Skeletal muscle satellite cell (primary cell): Measurements from ENCODE around the gene ARMC9.
"Not testable (repeated sequence)": the region's sequence is repeated elsewhere in the genome, so short reads cannot be mapped to it uniquely, and the experiment has no call there.

Experiments used
- H3K27me3 ChIP-seq: 2 replicates; pipeline ENCODE4 v1.7.0; 2013; ENCODE audit warnings: low read length; ENCODE audit not compliant: control insufficient read depth, insufficient read depth
- H3K36me3 ChIP-seq: 2 replicates; pipeline ENCODE4 v1.7.0; 2013; ENCODE audit warnings: mild to moderate bottlenecking, control low read depth, low read length; ENCODE audit not compliant: insufficient read depth
- H3K4me1 ChIP-seq: 2 replicates; pipeline ENCODE4 v1.7.0; 2013; ENCODE audit warnings: low read length; ENCODE audit not compliant: control insufficient read depth, insufficient read depth
- H3K4me2 ChIP-seq: 2 replicates; pipeline ENCODE4 v1.7.0; 2013; ENCODE audit warnings: mild to moderate bottlenecking, low read length
- H3K4me3 ChIP-seq: 2 replicates; pipeline ENCODE4 v1.7.0; 2013; ENCODE audit warnings: low read length
- H3K9ac ChIP-seq: 2 replicates; pipeline ENCODE4 v1.7.0; 2013; ENCODE audit warnings: mild to moderate bottlenecking, low read depth, low read length, moderate library complexity
- H3K9me3 ChIP-seq: replicated peaks from 2 replicates; pipeline ENCODE4 v1.7.0; 2013; ENCODE audit warnings: mild to moderate bottlenecking, control low read depth, low read length

The ARMC9 gene

DNA sequence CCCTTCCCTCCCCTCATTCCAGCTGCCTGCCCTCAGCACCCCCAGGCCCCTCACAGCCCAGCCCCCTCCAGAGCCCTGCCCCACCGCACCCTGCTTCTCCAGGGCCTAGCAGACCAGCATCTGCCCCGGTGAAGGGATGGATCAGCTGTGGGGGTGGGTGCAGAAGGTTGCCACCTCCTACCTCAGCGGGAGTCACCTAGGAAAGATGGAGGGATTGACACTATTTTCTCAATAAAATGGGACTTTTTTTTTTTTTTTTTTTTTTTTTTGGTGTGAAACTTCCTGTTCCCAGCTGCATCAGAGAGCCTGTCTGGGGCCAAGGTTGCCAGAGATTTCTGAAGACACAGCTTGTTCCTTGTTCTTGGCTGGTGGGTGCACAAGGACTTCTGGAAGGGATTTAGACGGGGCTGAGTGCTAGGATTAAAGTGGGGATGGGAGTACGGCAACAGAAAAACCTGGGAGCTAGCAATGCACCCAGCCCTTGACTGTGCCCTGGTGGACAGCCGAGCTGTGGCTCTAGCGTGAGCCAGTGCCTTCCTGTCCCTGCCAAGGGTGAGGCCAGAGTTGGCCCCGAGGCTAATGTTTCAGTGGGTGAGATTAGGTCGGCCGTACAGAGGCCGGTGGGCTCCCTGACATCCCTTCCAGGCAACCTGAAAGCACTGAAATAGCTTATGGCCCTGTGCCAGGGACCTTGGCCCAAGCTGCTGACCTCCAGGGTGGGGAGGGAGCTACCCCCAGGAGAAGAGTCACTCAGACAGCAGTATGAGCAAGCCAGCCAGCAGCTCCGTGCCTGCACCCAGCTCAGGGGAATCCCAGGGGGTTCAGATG is 201.6 kb downstream of the ARMC9 start:
- H3K9ac ChIP-seq: peak overlapping the region; percentile 29

DNA sequence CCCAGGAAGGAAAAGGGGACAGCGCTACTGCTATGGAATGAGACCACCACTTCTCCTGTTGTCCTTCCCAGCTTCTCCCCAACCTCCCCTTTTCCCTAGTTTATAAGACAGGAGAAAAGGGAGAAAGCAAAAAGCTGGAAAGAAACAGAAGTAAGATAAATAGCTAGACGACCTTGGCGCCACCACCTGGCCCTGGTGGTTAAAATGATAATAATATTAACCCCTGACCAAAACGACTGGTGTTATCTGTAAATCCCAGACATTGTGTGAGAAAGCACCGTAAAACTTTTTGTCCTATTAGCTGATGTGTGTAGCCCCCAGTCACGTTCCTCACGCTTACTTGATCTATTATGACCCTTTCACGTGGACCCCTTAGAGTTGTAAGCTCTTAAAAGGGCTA is 202.2 kb downstream of the ARMC9 start:
- H3K27me3 ChIP-seq: peaks cover 14% of the 10 kb centered on the region
- not testable (repeated sequence) for H3K4me3 ChIP-seq

More for the DNA sequence above, 201.6 kb downstream of the ARMC9 start:
- Histone ChIP-seq H3K4me2 (peak overlapping the region; percentile 65), H3K36me3 (no peaks in the 10 kb centered on the region), H3K27me3 (peaks cover 18% of the 10 kb centered on the region), H3K9me3 (no peaks in the 10 kb centered on the region), H3K4me3 (no peak overlapping the region), H3K4me1 (peaks cover 13% of the 10 kb centered on the region)

DNA sequence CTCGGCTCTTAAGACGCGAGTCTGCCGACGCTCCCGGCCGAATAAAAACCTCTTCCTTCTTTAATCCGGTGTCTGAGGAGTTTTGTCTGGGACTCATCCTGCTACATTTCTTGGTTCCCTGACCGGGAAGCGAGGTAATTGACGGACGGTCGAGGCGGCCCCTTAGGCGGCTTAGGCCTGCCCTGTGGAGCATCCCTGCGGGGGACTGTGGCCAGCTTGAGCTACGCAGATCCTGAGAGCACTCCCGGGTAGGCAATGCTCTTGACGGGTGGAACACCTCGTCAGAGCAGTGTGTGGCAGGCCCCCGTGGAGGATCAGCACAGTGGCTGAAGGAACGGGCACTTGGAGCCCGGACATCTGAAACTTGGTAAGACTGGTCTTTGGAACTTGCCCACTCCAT is 202.7 kb downstream of the ARMC9 start:
- H3K27me3 ChIP-seq: peaks cover 11% of the 10 kb centered on the region

More for the DNA sequence above, 202.2 kb downstream of the ARMC9 start:
- H3K36me3 ChIP-seq, H3K4me2 ChIP-seq, H3K4me1 ChIP-seq, H3K9me3 ChIP-seq, H3K9ac ChIP-seq: not testable (repeated sequence)

DNA sequence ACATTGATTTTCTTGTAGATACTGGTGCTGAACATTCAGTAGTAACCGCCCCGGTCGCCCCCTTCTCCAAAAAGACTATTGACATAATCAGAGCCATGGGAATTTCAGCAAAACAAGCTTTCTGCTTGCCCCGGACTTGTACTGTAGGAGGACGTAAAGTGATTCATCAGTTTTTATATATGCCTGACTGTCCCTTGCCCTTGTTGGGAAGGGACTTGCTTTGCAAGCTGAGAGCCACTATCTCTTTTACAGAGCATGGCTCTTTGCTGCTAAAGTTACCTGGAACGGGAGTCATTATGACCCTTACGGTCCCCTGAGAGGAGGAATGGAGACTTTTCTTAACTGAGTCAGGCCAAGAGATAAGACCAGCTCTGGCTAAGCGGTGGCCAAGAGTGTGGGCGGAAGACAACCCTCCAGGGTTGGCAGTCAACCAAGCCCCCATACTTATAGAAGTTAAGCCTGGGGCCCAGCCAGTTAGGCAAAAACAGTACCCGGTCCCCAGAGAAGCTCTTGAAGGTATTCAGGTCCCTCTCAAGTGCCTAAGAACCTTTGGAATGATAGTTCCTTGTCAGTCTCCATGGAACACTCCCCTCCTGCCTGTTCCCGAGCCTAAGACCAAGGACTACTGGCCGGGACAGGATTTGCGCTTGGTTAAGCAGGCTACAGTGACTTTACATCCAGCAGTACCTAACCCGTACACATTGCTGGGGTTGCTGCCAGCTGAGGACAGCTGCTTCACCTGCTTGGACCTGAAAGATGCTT is 205.2 kb downstream of the ARMC9 start:
- not testable (repeated sequence) for H3K4me2 ChIP-seq, H3K27me3 ChIP-seq

More for the DNA sequence above, 202.7 kb downstream of the ARMC9 start:
- not testable (repeated sequence) for H3K4me2 ChIP-seq, H3K4me3 ChIP-seq, H3K9me3 ChIP-seq, H3K36me3 ChIP-seq, H3K9ac ChIP-seq
- peaks cover 12% of the 10 kb centered on the region for H3K4me1 ChIP-seq

DNA sequence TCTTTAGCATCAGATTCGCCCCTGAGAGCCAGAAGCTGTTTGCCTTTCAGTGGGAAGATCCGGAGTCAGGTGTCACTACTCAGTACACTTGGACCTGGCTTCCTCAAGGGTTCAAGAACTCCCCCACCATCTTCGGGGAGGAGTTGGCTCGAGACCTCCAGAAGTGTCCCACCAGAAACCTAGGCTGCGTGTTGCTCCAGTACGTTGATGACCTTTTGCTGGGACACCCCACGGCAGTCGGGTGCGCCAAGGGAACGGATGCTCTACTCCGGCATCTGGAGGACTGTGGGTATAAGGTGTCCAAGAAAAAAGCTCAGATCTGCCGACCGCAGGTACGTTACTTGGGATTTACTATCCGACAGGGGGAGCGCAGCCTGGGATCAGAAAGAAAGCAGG is 205.8 kb downstream of the ARMC9 start:
- not testable (repeated sequence) for H3K36me3 ChIP-seq, H3K9ac ChIP-seq, H3K27me3 ChIP-seq, H3K9me3 ChIP-seq, H3K4me2 ChIP-seq, H3K4me3 ChIP-seq
- H3K4me1 ChIP-seq: peaks cover 21% of the 10 kb centered on the region

More for the DNA sequence above, 205.2 kb downstream of the ARMC9 start:
- H3K4me1 ChIP-seq: peaks cover 21% of the 10 kb centered on the region
- not testable (repeated sequence) for H3K9me3 ChIP-seq, H3K4me3 ChIP-seq, H3K36me3 ChIP-seq, H3K9ac ChIP-seq

DNA sequence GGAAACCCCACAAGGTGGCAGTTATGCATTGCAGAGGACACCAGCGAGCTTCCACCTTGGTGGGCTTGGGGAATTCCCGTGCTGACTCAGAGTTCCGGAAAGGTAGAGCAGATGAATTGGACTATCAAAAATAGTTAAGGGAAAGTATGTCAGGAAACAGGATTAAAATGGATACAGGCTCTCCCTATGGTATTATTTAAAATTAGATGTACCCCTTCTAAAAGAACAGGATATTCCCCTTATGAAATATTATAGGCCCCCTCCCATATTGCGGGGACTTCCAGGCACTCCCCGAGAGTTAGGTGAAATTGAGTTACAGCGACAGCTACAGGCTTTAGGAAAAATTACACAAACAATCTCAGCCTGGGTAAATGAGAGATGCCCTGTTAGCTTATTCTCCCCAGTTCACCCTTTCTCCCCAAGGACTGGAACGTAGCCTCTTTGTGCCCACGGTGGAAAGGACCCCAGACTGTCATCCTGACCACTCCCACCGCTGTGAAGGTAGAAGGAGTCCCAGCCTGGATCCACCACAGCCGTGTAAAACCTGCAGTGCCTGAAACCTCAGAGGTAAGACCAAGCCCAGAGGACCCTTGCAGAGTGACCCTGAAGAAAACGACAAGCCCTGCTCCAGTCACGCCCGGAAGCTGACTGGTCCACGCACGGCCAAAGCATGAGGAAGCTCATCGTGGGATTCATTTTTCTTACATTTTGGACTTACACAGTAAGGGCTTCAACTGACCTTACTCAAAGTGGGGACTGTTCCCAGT is 207.4 kb downstream of the ARMC9 start:
- not testable (repeated sequence) for H3K4me3 ChIP-seq, H3K9me3 ChIP-seq, H3K27me3 ChIP-seq, H3K36me3 ChIP-seq
- H3K4me1 ChIP-seq: peaks cover 12% of the 10 kb centered on the region
- H3K4me2 ChIP-seq: peak overlapping the region; percentile 37
- peak overlapping the region; percentile 62 for H3K9ac ChIP-seq

DNA sequence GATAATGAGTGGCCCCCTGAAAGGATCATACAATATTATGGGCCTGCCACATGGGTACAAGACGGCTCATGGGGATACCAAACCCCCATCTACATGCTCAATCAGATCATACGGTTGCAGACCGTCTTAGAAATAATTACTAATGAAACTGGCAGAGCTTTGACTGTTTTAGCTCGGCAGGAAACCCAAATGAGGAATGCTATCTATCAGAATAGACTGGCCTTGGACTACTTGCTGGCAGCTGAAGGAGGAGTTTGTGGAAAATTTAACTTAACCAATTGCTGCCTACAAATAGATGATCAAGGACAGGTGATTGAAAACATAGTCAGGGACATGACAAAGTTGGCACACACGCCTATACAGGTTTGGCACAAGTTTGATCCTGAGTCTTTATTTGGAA is 209.3 kb downstream of the ARMC9 start:
- H3K36me3 ChIP-seq, H3K9me3 ChIP-seq, H3K4me3 ChIP-seq, H3K9ac ChIP-seq, H3K4me2 ChIP-seq, H3K27me3 ChIP-seq: not testable (repeated sequence)
- peaks cover 19% of the 10 kb centered on the region for H3K4me1 ChIP-seq

DNA sequence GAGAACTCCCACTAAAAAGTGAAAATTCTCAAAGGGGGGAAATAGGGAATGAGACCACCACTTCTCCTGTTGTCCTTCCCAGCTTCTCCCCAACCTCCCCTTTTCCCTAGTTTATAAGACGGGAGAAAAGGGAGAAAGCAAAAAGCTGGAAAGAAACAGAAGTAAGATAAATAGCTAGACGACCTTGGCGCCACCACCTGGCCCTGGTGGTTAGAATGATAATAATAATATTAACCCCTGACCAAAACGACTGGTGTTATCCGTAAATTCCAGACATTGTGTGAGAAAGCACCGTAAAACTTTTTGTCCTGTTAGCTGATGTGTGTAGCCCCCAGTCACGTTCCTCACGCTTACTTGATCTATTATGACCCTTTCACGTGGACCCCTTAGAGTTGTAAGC is 209.9 kb downstream of the ARMC9 start:
- not testable (repeated sequence) for H3K36me3 ChIP-seq, H3K9ac ChIP-seq, H3K27me3 ChIP-seq, H3K4me3 ChIP-seq, H3K9me3 ChIP-seq, H3K4me2 ChIP-seq
- peaks cover 20% of the 10 kb centered on the region for H3K4me1 ChIP-seq

DNA sequence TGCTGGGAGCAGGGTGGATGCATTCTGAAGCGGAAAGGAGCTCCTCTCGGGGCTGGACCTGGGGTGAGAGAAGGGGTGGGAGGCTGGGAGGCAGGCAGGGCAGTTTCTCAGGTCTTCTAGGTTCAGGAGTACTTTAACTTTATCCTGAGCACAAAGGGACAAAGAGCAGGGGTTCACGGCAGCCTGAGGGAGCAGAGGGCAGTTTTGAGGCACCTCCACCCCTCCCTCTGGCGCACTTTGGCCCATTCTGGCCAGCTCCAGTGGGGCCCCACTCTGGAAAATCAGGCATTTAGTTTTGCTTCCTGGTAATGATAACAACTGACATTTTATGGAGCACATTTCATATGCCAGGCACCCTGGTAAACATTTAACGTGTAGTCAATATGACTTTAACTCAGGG is 211.3 kb downstream of the ARMC9 start:
- no peak overlapping the region for H3K4me3 ChIP-seq
- H3K27me3 ChIP-seq: no peaks in the 10 kb centered on the region
- no peak overlapping the region for H3K9ac ChIP-seq
- peaks cover 6% of the 10 kb centered on the region for H3K9me3 ChIP-seq
- H3K4me2 ChIP-seq: no peak overlapping the region
- H3K4me1 ChIP-seq: peaks cover 20% of the 10 kb centered on the region
- H3K36me3 ChIP-seq: no peaks in the 10 kb centered on the region

DNA sequence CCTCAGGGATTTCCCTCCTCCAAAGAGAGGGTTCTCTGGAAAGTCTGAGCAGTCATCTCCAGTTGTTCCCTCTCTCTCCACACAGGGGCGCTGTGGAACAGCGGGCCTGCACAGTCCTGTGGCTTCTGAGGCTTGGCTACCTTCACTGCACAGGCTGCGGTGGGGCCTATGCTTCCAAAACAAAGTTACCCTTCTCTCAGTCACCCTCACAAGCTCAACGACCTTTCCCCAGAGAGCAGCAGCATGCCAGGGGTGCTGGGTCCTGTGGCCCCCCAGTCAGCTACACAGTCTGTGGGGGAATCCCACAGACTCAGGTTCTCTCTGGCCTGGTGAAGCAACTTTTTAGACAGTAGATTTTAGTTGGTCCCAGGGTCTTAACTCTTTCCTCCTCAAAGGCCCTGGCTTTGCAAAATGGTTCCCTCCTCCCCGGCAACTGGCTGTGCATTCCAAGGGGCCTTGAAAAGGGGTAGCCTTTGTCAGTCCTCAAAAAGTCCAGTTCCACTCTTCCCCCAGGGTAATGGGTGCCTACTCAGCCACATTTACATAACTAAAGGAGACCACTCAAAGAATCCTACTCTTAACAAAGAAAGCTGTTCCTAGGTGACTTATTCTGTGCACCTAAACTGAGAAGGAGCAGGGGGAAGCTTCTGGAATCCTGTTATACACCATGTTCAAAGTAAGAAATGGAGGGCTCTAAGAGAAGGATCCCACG is 212.0 kb downstream of the ARMC9 start:
- Histone ChIP-seq H3K36me3 (no peaks in the 10 kb centered on the region), H3K27me3 (no peaks in the 10 kb centered on the region)

DNA sequence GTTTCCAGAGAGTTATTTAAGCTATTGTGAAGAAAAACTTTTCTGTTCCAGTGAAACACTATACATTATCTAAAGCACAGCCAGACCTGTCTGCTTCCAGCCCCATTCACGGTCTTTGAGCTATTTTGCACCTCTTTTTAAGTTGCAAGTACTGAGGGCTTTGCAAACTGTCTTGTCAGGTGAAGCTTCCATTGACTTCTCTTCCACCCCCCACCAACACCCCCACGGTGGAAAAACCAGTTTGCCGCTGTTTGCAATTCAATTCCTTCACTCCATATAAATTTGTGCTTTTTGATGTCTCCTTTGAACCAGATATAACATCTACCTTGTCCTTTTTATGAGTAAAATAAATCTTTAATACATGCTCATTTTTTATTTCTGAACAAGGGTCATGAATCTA is 212.8 kb downstream of the ARMC9 start:
- Histone ChIP-seq H3K4me2 (peak overlapping the region; percentile 92), H3K36me3 (no peaks in the 10 kb centered on the region), H3K9ac (no peak overlapping the region), H3K4me3 (no peak overlapping the region), H3K4me1 (peaks cover 15% of the 10 kb centered on the region), H3K9me3 (peaks cover 6% of the 10 kb centered on the region), H3K27me3 (no peaks in the 10 kb centered on the region)

More for the DNA sequence above, 212.0 kb downstream of the ARMC9 start:
- Histone ChIP-seq H3K4me3 (no peak overlapping the region), H3K9ac (no peak overlapping the region), H3K4me1 (peaks cover 20% of the 10 kb centered on the region), H3K9me3 (peaks cover 6% of the 10 kb centered on the region), H3K4me2 (no peak overlapping the region)
